GM21619 (cell line): ENCODE results near the gene C2orf15.
"Not testable (repeated sequence)": the region's sequence is repeated elsewhere in the genome, so short reads cannot be mapped to it uniquely, and the experiment has no call there.

Source experiments
- ATAC-seq: cut with Tn5 transposase; IDR thresholded peaks from one replicate; pipeline ENCODE4 v1.9.1; 2021; ENCODE audit not compliant: unreplicated experiment

The C2orf15 gene, protein sequence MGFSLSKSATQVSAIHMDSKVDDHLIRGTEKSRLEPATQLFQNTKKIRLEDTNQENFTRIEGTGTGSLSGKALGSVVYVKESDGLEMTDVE

DNA sequence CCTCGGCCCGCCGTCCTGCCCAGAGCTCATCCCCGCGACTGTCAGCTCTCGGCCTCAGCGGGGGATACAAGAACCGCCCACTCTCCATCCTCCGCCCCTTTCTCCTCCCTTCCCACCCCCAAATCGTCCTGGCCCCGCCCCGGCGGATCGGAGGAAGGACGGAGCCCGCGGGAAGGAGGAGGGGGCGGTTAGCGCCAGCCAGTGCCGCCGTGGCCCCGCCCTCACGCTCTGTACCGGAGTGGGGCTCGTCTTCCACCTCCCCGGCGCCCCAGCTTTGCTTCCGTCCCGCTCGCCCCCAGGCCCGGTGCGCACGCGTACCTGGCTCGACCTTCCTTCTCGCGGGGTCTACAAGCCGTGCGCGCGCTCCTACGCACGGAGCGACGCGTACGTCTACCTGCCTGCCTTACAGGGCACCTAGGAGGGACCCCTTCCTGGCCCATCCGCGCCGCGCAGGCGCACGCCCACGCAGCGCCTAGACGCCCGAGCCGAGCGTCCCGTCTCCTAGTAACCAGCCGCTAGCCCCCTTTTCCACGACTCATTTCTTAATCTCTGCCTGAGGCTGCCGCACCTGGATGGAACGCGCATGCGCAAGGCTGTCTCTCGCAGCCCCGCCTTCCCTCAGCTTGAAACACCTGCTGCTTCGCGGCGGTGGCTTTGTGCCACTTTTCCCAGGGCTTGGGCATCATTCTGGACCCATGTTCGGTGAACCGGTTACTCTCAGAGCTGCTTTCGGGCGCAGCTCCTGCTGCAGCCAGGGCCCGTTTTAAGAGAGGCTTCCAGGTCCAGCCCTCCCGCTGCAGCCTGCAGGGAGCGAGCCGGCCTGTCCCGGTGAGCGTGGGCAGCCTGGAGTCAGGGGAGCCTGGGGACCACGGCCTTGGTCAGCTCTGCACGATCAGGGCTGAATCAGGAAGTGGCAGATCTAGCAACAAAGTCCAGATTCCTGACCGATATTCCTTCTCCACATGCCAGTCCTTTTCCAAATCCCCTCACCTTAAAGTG, at the start of gene C2orf15:
Gene C2orf15, plus strand, starts transcription at position 598 of the 999 bp plus-strand sequence. CDS start 8,852 bp downstream, outside the sequence.
- ATAC-seq: peak; percentile 86

DNA sequence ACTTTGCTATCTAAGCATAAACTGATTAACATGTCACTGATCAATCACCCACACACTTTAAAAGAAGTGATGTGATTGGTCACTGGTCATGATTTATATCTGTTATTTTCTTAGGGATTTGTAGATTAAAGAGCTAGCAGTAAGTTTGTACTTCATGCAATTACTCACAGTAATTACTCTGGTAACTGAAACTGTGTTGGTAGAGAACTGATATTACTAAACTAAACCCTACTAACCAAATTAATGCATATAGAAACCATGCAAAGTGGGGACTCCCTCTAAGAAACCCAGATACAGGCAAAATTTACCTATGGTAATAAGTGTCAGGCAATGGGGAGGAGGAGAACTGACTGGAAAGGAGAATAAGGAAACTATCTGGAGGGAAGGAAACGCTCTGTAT, 44.8 kb upstream of the C2orf15 start:
- no peak for ATAC-seq

DNA sequence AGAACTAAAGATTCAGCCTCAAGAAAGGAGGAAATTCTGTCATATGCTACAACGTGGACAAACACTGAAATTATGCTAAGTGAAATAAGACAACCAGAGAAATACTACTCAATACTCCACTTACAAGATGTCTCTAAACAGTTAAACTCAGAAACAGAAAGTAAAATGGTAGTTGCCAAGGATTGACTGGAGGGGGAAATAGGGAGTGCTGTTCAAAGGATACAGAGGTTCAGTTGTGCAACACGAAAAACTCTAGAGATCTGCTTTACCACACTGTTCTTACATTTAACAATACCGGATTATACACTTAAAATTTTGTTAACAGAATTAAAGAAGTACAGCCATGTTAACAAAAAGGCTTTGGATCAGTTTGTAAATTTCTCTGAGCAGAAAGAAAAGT, 39.8 kb upstream of the C2orf15 start:
- ATAC-seq: no peak

DNA sequence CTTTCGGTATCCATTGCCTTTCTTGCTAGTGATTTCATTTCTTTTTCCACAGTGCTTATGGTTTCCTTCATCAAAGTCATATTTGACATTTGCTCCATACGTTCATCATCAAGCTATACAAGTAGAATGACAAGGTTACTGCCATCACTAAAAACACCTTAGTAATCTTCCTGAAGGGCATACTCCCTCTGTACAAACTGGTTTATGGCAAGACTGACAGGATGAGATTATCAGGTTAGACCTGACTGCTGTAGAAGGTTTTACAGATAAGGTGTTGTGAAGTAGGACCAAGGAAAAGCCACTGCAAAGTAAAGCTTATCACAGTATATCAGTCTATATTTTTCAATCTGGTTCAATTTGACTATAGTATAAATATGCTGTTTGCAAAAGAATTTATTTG, 37.5 kb upstream of the C2orf15 start:
- no peak for ATAC-seq

DNA sequence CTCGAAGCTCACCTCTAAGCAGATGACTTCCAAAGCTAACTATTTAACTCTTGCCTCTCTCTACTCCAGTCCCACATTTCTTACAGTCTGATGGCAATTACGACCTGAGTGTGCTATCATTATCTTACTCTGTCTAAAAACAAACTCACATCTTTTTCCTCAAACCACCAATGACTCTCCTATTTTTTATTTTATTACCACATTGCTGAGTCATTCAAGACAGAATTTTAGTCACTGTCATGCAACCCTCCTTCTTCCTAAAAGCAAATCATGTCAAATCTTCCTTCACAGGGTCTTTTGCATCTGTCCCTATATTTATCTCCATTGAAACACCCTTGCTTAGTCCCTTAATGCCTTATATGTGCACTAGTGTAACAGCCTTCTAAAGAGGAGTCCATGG, 34.6 kb upstream of the C2orf15 start:
- ATAC-seq: no peak

DNA sequence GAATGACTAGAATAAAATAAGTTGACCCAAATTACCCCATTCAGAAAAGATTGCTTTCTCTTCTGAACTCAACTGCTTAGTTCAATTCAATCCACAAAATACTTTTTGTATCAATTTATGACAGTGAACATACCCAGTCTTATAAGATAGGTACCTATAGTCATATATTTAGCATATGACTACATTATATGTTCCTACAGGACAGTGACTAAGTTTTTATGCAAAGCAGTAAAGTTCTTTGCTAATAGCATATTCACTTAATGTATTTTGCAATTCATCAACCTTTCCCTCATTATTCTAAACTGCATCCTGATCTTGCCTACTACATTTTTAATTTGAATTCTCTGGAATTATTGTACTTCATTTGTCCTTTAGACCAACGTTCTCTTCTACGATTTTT, 30.3 kb upstream of the C2orf15 start:
- no peak for ATAC-seq

DNA sequence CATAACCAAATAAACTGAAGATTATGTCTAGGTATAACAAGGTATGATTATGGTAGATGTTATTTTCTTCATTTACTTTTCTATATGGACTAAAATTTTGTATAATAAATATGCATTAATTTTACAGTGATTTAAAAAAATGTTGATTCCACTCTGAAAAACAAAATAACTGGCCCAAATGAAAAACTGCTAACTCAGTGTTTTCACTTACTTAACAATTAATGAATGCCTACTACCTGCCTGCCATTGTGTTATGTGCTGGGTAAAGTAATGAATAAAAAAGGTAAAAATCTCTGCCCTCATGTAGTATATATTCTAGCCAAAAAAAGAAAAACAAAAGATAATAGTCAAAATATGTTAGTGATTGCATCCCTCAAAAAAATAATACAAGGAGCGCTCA, 29.6 kb upstream of the C2orf15 start:
- no peak for ATAC-seq

DNA sequence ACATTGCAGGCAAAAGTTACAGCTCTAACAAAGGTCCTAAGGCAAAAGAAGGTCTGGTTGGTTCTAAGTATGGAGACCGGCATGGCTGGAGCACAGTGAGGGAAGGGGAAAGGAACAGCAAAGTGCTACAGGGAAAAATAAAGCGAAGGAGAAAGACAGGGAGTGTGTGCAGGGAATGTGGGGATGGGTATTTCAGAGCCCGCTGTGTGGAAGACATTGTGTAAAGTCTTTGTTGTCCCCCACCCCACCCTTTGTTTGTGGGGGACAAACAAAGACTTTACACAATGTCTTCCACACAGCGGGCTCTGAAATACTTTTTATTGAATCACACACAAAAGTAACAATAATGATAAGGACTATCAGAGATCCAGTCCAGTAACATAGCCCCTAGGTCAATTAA, 28.9 kb upstream of the C2orf15 start:
- ATAC-seq: no peak

DNA sequence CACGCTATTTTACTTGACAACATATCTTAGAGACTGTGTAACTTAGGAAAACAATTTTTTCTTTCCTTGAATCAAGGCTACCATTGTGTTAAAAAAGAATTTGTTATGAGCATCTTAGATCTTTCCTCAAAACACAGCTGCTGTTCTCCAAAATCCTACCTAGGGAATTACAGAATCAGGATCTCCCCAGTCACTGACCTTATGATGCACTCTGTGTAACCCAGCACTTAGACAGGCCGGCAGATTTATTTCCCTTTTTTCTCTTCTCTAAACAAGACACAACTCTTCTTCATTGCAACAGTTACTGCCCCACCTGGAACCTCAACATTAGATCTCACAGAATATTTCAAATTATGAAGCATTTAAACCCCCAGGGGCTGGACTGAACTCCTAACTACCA, 13.5 kb upstream of the C2orf15 start:
- ATAC-seq: no peak

DNA sequence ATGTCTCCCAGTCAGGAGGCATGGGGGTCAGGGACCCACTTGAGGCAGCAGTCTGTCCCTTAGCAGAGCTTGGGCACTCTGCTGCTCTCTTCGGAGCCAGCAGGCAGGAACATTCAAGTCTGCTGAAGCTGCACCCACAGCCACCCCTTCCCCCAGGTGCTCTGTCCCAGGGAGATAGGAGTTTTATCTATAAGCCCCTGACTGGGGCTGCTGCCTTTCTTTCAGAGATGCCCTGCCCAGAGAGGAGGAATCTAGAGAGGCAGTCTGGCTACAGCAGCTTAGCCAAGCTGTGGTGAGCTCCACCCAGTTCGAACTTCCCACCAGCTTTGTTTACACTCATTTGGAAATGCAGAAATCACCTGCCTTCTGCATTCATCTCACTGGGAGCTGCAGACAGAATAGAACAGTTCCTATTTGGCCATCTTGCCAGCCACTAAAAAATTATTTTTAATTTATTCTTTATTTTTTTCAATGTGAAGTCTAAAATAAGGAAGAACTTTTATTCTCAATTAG, 6.4 kb upstream of the C2orf15 start:
- ATAC-seq: not testable (repeated sequence)

DNA sequence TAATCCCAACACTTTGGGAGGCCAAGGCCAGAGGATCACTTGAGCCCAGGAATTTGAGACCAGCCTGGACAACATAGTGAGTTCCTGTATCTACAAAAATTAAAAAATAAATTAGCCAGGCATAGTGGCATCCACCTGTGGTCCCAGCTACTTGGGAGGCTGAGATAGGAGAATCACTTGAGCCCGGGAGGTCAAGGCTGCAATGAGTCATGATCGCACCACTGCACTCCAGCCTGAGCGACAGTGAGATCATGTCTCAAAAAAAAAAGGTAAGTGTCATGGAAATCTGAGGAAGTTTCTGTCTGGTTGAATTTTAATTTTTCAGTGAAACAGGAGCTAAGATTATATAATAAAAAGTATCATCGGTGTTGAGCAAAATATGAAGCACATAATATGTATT, 2.5 kb upstream of the C2orf15 start:
- no peak for ATAC-seq

DNA sequence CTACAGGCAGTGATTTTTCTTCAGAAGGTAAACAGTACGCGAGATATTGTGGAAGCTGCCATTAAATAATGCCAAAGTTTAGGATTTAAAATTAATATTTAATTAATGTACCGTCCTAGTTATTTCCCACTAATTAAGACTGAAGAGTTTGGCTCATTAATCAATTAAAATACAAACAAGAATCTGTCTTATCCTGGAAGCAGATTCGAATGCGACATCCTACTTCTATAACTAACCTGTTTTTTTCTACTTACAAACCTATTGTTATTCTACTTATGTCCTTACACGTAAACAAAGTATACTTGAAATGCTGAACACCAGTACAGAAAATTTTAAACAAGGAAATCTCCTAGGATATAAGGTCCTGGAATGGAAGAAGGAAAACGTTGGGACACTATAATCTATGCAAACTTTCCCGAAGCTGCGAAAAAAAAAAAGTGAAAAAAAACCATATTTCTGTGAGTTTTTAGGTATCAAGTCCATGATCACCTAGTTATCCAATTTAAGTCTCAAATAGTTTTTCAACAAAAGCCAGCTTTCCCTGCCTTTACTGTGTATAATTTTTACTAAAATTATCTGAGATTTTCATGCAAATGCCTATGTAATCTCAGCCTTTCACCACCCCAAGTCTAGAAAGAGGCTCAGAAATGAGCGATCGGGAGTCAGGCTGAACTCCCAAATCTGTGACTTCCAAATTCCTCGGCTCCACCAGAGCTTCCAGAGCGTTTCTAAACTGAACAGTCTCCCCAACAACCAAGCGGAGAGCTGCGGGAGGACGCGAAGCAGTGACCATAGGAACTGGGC, 1.2 kb upstream of the C2orf15 start:
- no peak for ATAC-seq

DNA sequence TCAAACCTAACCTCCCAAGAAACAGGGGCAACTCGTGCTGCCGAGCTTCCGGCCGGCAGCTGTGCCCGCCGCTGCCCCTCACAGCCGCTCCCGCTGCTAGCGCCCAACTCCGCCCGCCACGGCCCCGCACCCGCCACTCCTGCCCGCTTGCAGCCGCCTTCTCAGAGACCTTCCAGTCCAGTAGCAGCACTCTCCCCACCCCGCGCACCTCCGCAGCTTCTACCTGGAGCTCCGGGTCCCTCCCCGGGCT, 722 bp upstream of the C2orf15 start:
- ATAC-seq: peak; percentile 35

DNA sequence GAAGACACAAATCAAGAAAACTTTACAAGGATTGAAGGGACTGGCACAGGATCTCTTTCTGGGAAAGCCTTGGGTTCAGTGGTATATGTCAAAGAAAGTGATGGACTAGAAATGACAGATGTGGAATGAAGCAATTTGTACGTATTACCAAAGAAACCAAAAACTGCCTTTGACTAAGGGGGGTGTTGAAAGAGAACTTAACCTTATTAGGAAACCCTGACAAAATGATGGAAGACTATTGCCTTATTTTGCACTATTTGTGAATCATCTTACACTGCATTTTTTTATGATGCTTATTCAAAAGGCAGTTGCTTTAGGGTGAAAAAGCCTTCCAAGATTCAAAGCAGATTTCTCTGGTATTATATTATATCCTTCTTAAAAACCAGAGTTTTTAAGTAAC, 9.2 kb downstream of the C2orf15 start:
- no peak for ATAC-seq

DNA sequence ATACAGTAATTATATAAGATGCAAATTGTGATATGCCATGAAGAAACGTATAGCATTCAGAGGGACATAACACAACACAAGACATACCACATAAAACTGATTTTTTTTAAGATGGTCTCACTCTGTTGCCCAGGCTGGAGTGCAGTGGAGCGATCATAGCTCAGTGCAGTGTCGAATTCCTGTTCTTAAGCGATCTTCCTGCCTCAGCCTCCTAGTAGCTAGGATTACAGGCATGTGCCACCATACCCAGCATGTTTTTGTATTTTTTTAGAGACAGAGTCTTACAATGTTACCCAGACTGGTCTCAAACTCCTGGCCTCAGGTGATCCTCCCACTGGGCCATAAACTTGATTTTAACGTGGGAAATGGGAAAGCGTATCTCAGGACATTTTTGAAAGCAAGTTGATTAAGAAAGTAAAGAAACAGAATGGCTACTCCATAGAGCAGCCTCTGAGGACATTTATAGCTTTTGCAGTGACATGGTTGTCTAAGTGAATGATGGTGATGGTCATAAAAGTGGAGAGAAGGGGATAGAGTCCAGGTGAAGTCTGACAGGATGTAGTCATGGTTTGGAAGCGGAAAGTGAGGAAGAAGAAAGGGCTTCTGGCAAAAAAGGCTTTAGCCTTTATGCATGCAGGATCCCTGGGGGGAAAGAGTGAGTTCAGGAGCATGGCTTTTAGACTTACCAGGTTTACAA, 10.8 kb downstream of the C2orf15 start:
- no peak for ATAC-seq

DNA sequence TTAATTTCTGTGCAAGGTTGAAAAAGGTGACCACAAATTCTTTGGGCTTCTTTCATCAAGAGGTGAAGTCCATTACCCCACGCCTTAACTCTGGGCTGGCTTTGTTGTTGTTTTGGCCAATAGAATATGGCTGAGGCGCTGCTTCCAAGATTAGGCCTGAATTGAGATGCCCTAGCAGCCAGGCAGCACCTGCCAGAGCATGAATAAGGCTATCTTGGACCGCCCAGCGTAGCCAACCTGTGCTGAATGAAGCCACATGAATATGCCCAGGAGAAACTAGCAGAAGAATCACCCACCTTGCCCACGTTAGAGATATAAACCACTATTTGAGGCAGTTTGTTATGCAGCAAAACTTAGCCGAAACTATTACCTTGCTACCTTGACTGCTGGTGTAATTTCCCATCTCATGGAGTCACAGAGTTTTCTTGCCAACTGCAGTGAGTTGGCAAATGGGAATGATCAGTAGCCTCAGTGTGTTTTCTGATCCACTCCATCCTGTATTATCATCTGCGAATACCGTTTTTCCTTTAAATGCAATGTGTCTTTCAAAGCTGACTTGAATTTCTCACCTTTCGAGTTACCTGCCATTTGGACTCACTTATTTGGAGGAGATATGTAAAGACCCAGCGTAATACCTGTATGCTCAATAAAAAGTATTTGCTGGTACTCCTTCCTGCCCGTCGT, 12.6 kb downstream of the C2orf15 start:
- no peak for ATAC-seq

DNA sequence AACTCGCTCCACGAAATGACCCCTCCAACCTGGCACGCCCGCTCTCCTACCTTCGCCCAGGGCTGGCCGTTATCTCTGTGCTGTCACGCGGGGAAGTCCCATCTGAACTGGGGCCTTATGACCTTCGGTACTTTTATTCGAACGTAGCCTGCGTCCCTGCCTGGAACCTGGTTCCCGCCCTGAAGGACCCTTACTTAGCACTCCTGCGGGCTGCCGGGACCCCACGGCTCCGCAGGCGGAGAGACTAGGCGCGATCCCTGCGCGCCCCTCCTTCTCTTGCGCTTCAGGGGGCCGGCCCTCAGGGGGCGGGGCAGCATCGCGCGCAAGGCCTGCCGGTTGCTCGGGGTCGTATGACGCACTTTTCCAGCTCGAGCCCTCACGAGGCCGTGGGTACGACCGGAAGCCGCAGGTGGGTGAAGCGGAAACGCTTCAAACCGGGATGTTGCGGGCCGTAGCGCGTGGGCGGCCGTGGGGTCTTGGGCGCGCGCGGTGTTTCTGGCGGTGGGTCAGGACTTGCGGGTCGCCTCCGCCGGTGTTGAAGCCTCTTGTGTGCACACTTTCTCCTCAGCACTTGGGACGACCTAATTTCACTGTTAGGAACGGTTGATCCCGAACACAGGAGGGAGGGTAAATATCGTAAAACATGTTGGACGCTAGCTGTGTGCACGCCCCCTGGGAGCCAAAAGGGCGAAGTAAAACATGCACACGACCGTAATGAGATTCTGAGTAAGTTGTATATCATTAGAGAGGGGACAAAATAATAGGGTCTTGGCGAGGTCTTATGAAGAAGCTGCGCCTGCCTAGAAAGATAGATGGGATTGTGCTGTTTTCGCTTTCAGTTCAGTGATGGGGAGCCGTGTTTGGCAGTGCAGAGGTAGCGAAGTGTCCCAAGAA, 13.4 kb downstream of the C2orf15 start, which contains the start of the genes LIPT1 and TSGA10:
Gene LIPT1, plus strand, starts transcription at position 325 of the 894 bp plus-strand sequence. CDS start 6,991 bp downstream, outside the sequence.
Gene TSGA10, minus strand, starts transcription at position 300 of the 894 bp plus-strand sequence. CDS start 45,503 bp downstream, outside the sequence.
- ATAC-seq: peak; percentile 95

DNA sequence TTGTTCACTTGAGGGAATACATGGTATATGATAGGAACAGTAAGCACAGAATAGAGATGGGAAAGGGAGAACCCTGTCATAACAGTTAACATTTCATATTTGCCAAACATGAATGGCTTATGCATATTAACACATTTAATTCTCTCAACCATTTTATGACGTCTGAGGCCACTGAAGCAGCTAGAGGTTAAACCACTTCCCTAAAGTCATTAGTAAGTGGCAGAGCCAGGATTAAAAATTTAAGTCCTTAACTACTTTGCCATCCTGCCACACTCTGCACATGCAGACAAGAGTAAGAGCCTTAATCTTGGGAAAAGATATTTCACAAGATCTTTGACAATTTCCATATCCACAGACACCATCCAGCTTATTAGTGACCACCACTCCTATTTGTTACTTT, 15.4 kb downstream of the C2orf15 start:
- no peak for ATAC-seq

DNA sequence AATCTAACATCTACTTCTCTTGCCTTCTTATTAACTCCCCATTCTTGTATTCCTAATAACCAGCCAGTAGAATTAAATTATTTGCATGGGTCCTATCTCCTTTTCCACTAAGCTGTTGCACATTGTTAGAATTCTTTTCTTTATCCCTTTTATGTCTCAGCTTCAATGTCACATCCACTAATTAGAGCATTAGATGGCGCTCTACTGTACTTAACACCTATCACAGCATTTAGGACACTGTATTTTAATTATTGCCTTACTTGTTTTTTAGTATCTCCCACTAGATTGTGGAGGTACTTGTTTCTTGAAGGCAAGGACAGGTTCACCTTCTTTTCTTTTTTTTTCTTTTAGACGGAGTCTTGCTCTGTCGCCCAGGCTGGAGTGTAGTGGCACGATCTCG, 17.1 kb downstream of the C2orf15 start:
- ATAC-seq: no peak
